ENCODE measurements around the gene MSH3. TPM values are rescaled to one million over a fixed set of nuclear protein-coding genes. Genes with fewer than 3 reads are reported as not detected.

MSH3 gene
- total and polyA plus RNA-seq, 12 donors = 2.6 to 15.1 (median 11.6) TPM

- Histone ChIP-seq H3K27ac (no peak overlapping the region), H3K27me3 (no peaks in the 10 kb centered on the region), H3K4me3 (no peak overlapping the region), H3K4me1 (peaks cover 0 to 7% (median 0%) of the 10 kb centered on the region in 9 donors), H3K9me3 (no peaks in the 10 kb centered on the region), H3K36me3 (peaks cover 0 to 91% (median 19%) of the 10 kb centered on the region in 9 donors)
- WGBS, 2 donors = 28 to 33% methylated on average over 7 of the region's 7 CpGs
- peak in 6 of 8 donors; percentile 53 to 77 (median 68) for ATAC-seq
- TF ChIP-seq CTCF (IDR thresholded peaks at IDR 0.05) = peak; percentile 68 to 89 (median 78)
- DNase-seq = peak; percentile 27 to 58
- intact Hi-C loops (cut with DNase I) = loop anchor here in 5 of 10 donors (5.0 to 10.0 kb wide), 4 partner anchors 185 to 633 kb away; partner anchors contain the start of genes FAM151B (in 5 of the 5) and ZCCHC9 (in 1 of the 5)
Measured at GRCh38 chr5:80672140-80672736, 17.8 kb downstream of the MSH3 start.

- ATAC-seq (no peak), DNase-seq (no peak)
- H3K36me3 ChIP-seq = peaks cover 0 to 93% (median 28%) of the 10 kb centered on the region in 9 donors
- H3K27ac ChIP-seq = no peak overlapping the region
- TF ChIP-seq CTCF (IDR thresholded peaks at IDR 0.05) = no peak
- intact Hi-C loops (cut with DNase I) = loop anchor here in 4 of 10 donors (10.0 kb wide), 3 partner anchors 192 to 628 kb away; partner anchors contain the start of genes FAM151B (in 2 of the 4) and ZCCHC9 (in 1 of the 4)
- no peaks in the 10 kb centered on the region for H3K9me3 ChIP-seq
- no peak overlapping the region for H3K4me3 ChIP-seq
- H3K27me3 ChIP-seq = no peaks in the 10 kb centered on the region
- peaks cover 0 to 4% (median 0%) of the 10 kb centered on the region in 9 donors for H3K4me1 ChIP-seq
- 53 to 72% methylated on average over 6 of the region's 6 CpGs for WGBS, 2 donors
Measured at GRCh38 chr5:80676706-80677105, 22.3 kb downstream of the MSH3 start.

DNA sequence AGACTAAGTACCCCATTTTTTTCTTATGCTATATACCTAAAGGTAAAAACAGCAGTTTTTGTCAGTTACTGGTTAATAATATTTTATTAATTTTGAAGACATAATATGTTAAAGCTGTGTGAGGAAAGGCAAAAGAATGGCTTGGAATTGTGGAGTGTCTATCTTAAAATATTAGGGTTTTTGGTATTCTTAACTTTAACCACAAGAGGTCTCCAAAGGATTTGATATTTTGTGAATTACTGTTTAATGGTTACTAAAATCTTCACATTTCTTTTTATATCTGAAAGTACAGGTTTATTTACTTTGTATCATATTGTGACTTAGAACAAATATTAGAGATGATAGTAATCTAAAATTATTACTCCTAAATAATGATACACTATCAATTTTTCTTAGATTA lies 32.3 kb downstream of the MSH3 start:
- Histone ChIP-seq H3K4me3 (no peak overlapping the region), H3K9me3 (peaks cover 0 to 9% (median 0%) of the 10 kb centered on the region in 11 donors), H3K36me3 (peaks cover 0 to 26% (median 5%) of the 10 kb centered on the region in 9 donors), H3K4me1 (no peaks in the 10 kb centered on the region), H3K27me3 (no peaks in the 10 kb centered on the region), H3K27ac (no peak overlapping the region)
- TF ChIP-seq CTCF (IDR thresholded peaks at IDR 0.05) = peak in 7 of 9 donors; percentile 26 to 54 (median 51)
- ATAC-seq = no peak
- intact Hi-C loops (cut with DNase I) = loop anchor here in 6 of 10 donors (5.0 to 10.0 kb wide), 4 partner anchors 506 to 608 kb away; no protein-coding TSS in a partner anchor
- DNase-seq = no peak

DNA sequence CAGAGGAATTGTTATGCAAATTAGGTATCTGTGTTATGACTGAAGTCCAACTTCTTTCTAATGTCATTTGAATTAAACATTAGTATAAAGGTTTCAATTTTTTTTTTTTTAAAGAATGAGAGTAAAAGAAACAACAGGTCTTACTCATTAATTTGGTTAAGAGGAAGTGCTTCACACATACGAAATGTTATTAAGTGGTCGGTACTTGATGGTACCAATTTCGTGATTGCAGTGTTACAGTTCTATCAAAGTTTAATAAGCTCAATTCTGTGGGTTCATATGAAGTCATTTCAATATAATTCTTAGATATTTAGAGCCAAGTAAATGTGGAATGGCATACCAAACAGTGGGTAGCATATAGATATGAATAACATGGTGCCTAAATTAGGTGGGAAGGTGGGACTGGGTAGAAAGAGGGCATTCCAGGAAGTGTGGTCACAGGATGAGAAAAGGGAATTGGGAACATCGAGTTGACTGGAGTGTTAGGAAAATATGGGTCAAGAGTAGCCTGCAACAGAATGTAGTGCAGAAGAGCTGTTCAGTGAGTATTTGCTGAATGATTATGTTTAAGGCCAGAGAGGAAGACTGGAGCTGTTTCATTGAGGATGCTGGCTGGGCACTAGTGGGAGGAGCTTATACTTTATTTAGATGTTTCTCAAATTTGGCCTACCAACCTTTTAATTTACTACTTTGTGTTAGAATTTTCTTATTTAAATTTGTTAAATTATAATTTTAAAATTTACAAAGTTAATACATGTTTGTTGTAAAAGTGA lies 34.4 kb downstream of the MSH3 start:
- DNase-seq (no peak), ATAC-seq (no peak)
- Histone ChIP-seq H3K4me3 (no peak overlapping the region), H3K9me3 (peaks cover 0 to 3% (median 0%) of the 10 kb centered on the region in 11 donors), H3K27me3 (no peaks in the 10 kb centered on the region), H3K36me3 (peaks cover 0 to 10% (median 0%) of the 10 kb centered on the region in 9 donors), H3K4me1 (no peaks in the 10 kb centered on the region), H3K27ac (no peak overlapping the region)
- TF ChIP-seq CTCF (IDR thresholded peaks at IDR 0.05) = no peak
- 82 to 87% methylated on average over 4 of the region's 4 CpGs for WGBS, 2 donors
- intact Hi-C loops (cut with DNase I) = loop anchor here in 6 of 10 donors (5.0 to 10.0 kb wide), 4 partner anchors 503 to 606 kb away; no protein-coding TSS in a partner anchor

All from heart right ventricle (tissue), 16 donors.